UCSD-AML1 (cell line): Measurements from ENCODE around the gene ARHGAP35.
A peak's percentile ranks its signal among the peaks of the same experiment; 100 is the strongest.
"Not testable (repeated sequence)": the region's sequence is repeated elsewhere in the genome, so short reads cannot be mapped to it uniquely, and the experiment has no call there.

ENCODE experiments used
- DNase-seq: peaks from one replicate; lab custom pipeline; 2025; ENCODE audit not compliant: unreplicated experiment; lab: John Stamatoyannopoulos, UW

ARHGAP35 gene

DNA sequence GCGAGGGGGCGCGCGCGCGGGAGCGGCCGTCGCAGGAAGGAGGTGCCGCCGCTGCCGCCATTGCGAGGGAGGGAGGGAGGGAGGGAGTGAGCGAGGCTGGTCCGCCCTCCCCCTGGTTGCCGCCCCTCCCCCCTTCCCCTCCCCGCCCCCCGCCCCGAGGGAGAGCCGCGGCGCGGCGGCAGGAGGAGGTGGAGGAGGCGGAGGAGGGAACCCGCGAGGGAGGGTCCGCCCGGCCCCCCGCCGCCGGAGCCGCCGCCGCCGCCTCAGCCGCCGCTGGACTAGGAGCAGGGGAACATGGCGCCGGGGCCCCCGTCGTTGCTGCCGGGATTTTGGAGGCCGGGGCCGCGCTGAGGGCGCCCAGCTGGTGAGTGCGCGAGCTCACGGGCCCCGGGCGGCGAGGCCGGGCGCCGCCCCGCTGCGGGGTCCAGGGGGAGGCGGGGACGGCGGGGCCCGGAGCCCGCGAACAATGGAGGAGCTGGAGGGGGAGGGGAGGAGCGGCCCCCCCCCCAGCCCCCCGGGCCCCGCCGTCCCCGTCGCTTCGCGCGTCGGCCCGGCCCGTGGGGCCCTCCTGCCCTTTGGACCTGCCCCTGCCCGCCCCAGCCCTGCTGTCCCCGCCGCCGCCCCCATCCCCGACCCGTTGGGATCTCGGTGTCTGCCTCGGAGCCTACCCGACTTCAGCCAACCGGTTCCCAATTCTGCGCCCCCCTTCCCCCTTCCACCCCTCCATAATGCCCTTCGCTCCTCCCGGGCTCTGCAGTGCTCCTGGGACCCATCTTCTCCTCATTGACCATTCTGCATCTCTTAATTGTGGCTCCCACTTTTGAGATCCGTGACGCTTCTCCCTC, at the start of gene ARHGAP35:
ARHGAP35 (plus strand) TSS at position 152 of the 845 bp plus-strand sequence. CDS start 57,679 bp downstream, outside the sequence.
- no peak for DNase-seq

- no peak for DNase-seq
These were observed 47.6 kb upstream of the ARHGAP35 start for GRCh38 chr19:46812977-46813838.

DNA sequence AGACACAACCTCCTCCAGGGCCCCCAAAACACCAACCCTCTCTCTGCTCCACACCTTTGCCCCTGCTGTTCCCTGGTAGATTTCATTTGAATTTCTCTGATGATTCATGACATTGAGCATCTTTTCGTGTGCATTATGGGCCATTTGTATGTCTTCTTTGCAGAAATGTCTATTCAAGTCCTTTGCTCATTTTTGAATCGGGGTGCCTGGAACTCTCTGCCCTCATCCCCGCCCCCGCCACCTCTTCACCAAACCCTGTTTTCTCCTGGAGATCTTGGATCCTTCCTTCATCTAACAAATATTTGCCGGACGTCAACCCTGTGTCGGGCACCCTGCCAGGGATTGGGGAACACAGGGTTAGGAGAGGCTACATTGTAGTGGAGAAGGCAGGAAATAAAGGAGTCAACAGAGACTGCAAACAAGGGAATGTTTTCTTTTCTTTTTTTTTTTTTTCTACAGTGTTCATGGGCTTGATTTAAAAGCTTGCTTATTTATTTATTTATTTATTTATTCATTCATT, 46.9 kb upstream of the ARHGAP35 start:
- DNase-seq, result no peak

GRCh38 chr19:46815833-46816627, 44.8 kb upstream of the ARHGAP35 start:
- no peak for DNase-seq

DNA sequence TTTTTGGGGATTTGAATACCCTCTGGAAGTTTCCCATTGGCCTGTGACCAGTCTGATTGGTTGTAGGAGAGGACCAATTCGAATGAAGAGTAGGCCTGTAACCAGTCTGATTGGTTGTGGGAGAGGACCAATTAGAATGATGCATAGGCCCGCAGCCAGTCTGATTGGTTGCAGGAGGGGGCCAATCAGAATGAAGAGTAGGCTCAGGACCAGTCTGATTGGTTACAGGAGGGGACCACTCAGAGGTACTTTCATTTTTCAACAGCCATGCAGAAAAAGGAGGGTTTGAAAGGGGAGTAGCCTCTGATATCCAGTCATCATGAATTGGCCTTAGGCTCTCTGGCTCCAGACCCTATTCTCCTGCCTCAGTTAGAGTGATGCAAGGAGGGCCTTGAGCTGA, 42.0 kb upstream of the ARHGAP35 start:
- DNase-seq, result peak; percentile 21

DNA sequence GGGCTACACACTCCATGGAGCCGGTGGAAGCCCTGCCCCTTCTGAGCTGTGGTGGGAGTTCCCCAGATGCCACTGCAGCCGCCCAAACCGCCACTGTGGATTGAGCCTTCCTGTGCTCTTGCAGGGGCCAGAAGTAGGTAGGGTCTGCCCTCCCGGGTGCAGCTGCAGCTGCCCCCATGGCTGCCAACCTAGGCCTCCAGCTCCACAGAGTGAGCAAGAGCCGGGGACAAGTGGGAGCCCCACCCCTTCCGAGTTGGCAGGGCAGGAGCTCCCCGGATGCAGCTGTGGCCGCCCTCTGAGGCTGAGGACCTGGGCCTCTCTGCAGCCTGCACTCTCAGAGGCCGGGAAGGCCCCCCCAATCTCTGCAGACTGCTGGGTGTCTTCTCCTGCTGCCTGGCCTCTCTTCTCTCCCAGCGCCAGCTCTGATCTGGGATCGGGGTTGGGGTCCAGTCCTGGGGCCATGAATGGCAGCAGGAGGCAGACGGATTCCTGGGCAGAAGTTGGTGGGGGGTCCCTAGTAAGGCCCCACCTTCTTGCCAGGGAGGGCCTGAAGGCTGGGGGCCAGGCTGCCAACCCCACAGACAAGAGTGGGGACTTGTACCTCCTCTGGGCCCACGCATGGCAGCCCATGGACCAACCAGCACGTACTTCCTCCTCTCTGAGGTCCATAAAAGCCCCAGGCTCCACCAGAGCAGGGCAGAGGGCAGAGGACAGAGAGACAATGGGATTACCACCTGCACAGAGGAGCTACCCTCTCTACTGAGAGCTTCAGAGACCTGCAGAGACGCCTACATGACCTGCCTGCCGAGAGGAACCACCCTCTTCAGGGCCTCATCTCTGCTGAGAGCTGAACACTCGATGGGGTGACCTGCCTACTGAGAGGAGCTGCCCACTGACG, 39.0 kb upstream of the ARHGAP35 start:
- DNase-seq, result peak; percentile 32

DNA sequence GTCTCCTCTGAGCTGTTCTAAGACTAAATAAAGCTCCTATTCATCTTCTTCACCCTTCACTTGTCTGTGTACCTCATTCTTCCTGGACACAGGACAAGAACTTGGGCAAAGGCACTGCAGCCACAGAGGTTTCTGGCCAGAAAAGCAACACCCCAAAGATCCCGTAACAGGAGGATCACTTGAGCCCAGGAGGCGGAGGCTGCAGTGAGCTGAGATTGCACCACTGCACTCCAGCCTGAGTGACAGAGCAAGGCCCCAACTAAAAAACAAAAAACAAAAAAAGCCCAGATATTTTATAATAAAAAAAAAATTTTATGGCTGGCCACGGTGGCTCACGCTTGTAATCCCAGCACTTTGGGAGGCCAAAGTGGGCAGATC, 38.4 kb upstream of the ARHGAP35 start:
- not testable (repeated sequence) for DNase-seq

- DNase-seq, result no peak
These were observed 37.7 kb upstream of the ARHGAP35 start for GRCh38 chr19:46823049-46823448.

DNA sequence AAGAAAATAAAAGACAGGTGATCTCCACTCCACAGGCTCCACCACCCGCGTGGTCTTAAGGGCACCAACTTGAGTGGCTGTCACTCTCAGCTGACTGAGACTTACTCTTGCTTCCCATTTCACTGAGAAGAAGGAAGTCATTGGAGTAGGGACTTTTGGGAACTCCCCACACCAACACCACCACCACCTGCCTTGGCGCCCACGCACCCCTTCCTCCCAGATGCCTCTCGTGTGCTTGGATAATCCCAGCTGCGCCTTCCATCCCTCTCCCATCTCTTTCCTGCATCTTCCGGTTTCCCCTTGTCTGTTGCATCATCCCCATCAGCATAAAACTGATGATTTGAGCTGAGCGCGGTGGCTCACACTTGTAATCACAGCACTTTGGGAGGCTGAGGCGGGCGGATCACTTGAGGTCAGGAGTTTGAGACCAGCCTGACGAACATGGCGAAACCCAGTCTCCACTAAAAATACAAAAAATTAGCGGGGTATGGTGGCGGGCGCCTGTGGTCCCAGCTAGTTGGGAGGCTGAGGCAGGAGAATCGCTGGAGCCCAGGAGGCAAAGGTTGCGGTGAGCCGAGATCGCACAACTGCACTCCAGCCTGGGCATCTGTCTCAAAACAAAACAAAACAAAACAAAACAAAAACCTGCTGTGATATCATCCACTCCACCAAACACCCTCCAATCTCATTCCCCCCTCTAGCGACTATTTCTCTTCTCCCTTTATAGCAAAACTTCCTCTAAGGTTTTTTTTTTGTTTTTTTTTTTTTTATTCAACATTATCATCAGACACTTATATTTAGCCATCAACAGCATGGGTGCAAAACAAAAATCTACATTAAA, 35.7 kb upstream of the ARHGAP35 start:
- peak; percentile 26 for DNase-seq

DNA sequence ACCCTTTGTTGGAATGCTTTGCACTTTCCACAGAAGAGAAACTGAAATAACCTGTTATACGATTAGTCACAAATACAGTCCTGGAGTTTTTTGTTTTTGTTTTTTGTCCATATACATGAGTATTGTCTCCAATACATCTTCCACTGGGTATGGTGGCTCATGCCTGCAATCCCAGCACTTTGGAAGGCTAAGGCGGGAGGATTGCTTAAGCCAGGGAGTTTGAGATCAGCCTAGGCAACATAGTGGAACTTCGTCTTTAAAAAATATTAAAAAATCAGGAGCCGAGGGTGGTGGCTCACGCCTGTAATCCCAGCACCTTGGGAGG, 35.1 kb upstream of the ARHGAP35 start:
- DNase-seq, result no peak

GRCh38 chr19:46828484-46828883, 32.3 kb upstream of the ARHGAP35 start:
- no peak for DNase-seq

DNA sequence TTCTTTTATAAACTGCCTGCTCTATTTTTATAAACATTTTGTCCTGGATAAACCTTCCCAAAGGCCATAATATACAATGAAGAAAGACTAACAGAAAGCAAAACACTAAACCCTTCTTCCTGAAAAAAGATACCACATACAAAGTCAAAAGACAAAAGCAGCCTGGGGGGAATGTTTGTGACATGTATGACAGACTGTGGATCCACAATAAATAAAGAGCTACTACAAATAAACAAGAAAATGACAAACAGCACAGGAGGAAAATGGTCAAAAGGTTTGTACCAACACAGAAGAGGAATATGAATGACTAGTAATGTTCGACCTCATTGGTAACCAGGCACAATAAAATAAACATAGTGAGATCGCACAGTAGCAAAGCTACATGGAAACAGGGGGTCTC, 29.9 kb upstream of the ARHGAP35 start:
- DNase-seq, result no peak

GRCh38 chr19:46834121-46834520, 26.7 kb upstream of the ARHGAP35 start:
- no peak for DNase-seq

DNA sequence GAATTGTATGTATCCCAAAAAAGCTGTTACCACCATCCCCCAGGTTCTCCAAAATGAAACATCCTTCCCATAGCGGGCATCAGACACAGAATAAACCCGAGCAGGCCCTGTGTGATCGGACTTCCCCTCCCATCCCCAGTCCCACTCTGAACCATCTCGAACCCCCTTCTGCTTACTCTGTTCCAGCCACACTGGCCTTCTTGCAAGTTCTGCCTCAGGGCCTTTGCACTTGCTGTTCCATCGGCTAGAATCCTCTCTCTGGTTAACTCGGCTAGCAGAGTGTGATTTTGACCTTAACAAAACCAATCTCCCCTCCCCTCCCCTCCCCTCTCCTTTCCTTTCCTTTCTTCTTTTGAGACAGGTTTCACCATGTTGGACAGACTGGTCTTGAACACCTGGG, 25.8 kb upstream of the ARHGAP35 start:
- DNase-seq, result no peak

GRCh38 chr19:46838160-46838559, 22.6 kb upstream of the ARHGAP35 start:
- DNase-seq, result no peak

DNA sequence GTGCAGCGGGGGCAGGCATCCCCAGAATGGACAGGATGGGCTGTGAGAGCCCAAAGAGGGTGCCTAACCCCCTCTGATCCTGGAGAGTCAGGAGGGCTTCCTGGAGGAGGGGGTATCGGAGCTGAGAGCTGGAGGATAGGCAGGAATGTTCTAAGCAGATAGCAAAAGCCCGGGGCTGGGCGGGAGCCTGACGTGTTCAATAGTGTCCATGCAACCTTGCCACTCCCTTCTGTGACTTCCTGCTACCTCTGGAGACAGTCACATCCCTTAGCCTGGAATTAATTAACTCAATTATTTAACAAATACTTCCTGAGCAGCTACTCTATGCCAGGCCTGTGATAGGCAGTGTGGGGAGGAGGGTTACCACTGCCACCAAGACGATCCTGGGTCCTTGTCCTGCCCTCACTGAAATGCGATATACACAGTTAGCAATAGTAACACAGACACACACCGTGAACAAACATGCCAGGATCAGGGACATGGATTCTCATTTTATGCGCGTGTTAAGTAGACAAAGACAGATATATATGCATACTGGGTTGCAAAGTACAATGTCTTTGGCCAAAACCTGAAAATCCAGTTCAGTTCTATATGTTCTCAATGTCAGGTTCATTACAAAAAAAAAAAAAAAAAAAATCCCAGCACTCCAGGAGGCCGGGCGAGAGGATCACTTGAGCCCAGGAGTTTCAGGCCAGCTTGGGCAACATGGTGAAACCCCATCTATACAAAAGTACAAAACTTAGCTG, 20.9 kb upstream of the ARHGAP35 start:
- DNase-seq, result no peak

GRCh38 chr19:46840498-46840942, 20.3 kb upstream of the ARHGAP35 start:
- peak; percentile 61 for DNase-seq

DNA sequence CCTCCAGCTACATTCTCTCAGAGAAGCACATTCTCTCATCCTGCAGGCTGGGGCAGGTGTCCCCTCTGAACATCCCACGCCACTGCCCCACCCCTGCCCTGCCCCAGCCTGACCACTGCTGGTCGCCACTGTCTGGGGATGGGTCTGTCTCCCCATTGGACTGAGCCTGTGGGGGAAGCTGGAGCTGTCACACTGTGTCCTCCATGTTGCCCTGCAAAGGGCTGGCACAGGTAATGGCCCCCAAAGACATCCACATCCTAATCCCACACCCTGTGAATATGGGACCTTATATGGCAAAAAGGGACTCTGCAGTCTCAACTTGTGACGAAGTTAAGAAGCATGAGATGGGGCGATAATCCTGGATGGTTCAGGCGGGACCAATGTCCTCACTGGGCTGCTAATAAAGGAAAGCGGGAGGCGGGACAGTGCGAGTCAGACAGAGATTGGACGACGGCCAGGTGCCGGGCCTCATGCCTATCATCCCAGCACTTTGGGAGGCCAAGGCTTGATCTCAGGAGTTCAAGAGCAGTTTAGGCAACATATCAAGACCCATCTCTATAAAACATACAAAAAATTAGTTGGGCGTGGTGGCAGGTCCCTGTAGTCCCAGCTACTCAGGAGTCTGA, 19.2 kb upstream of the ARHGAP35 start:
- no peak for DNase-seq
